GM12872 (cell line): ENCODE data around the gene PSKH1.
A peak's percentile ranks its signal among the peaks of the same experiment; 100 is the strongest.

Experiments
- CTCF ChIP-seq: IDR thresholded peaks from 3 replicates; pipeline ENCODE4 v1.5.1; 2011; ENCODE audit warnings: low read depth, mild to moderate bottlenecking, low read length, moderate library complexity; ENCODE audit not compliant: insufficient read depth

The PSKH1 gene

GRCh38 chr16:67928561-67929364 is 35.7 kb downstream of the PSKH1 start:
- peak; percentile 96 for TF ChIP-seq CTCF

GRCh38 chr16:67930191-67930590 is 37.1 kb downstream of the PSKH1 start:
- TF ChIP-seq CTCF = no peak

GRCh38 chr16:67930678-67931211 is 37.7 kb downstream of the PSKH1 start:
- no peak for TF ChIP-seq CTCF

GRCh38 chr16:67931712-67932461 is 38.8 kb downstream of the PSKH1 start, which contains the start of gene CTRL:
Gene CTRL, minus strand, starts transcription at chr16:67931862. Its CDS starts 10 bp downstream, at chr16:67931852.
- TF ChIP-seq CTCF = no peak

- no peak for TF ChIP-seq CTCF
Measured at GRCh38 chr16:67932462-67932840, 39.4 kb downstream of the PSKH1 start.

GRCh38 chr16:67933805-67934204 is 40.8 kb downstream of the PSKH1 start:
- TF ChIP-seq CTCF = no peak
